Cerebellar nuclear complex (tissue), 1 donor: ENCODE results near the gene ABCA8.
"Not testable (repeated sequence)": the region's sequence is repeated elsewhere in the genome, so short reads cannot be mapped to it uniquely, and the experiment has no call there.

Source experiments
- DNase-seq, 2 experiments: peaks; one replicate each; lab custom pipeline; 2025; lab: John Stamatoyannopoulos, UW

Gene ABCA8

DNA sequence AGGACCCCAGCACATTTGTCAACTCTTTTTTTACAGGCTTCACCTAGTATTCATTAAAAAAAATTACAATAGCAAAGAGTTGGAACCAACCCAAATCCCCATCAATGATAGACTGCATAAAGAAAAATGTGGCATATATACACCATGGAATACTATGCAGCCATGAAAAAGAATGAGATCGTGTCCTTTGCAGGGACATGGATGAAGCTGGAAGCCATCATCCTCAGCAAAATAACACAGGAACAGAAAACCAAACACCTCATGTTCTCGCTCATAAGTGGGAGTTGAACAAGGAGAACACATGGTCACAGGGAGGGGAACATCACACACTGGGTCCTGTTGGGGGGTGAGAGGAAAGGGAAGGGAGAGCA, 11.4 kb downstream of the ABCA8 start:
- DNase-seq, result not testable (repeated sequence)

DNA sequence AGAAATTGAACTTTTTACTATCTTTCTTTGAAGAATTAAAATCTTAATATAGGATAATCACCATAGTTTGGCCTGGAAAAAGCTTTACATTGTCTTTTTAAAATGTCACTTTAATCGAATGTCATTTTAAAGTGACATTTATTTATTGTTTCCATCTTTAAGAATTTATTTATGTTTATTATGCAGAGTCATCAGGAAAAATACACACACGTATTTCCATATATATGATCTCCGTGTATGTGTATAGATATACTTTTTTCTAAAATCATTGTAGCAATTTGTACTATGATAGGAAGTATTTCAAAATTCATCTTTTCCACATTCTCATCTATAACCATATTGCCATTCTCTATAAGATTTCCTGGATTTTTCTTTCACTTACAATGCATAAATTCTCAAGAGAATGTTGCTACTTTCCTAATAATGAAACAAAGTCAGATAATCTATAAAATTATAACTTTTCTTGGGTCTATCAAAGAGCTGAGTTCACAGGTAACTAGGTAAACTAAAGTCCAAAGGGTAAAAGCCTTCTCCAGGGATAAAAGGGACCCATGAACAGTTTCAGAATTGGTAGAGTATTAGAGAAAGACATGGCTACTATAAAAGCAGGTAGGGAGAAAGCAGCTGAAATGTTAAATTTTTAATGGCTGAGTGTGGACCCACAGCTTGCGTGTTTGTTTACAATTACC, 11.9 kb downstream of the ABCA8 start:
- DNase-seq, result no peak

DNA sequence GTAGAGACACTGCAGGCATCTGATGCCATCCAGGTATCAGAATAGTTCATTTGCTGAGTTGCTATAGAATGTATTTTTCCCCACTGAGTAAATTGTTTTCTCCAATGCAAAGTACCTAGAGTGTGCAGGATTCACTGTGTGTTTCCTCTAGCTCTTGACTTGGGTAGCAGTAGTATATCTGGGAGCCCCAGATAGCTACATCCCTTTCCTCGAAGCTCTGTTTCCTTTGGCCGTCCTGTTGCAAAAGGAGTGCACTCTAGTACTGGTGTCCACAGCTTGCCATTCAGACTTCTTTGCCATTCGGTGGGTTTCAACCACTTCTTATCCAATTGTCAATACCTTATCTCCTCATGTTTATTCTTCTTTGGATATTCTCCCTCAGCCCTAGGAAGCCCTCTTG, 12.8 kb downstream of the ABCA8 start:
- no peak for DNase-seq

DNA sequence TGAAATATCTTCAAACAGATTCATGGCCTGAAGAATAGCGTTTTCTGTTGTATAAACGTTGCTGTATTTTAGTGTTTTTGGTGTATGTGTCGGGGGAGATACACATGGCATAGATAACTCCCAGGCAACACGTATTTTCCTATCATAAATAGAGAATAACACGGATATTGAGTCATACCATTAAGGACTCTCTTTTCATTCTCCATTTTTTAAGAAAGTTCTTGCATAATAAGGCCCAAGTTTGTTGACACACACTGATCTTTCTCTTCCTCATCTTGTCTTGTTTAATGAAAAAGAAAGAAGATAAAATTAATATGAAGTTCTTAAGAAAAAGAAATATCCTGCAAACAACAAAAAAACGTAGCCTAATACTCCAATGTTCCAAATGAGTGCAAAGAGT, 13.4 kb downstream of the ABCA8 start:
- DNase-seq, result no peak

DNA sequence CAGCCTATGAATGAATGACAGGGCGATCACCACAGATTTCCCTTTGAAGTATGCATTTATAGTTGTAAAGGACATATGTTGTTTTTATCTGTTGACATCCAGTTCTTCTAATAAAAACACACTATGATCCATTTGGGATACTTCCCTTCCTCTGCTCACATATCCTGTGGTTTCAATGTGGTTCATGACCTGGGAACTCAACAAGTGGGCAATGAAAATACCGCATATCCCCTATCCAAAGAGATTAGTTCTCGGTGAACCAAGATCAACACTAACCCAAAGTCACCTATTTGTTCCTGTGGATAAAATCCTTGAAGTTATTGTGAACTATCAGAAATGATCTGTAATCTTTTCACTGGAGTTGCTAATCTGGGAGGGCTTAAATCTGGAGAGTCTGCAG, 16.0 kb downstream of the ABCA8 start:
- no peak for DNase-seq

DNA sequence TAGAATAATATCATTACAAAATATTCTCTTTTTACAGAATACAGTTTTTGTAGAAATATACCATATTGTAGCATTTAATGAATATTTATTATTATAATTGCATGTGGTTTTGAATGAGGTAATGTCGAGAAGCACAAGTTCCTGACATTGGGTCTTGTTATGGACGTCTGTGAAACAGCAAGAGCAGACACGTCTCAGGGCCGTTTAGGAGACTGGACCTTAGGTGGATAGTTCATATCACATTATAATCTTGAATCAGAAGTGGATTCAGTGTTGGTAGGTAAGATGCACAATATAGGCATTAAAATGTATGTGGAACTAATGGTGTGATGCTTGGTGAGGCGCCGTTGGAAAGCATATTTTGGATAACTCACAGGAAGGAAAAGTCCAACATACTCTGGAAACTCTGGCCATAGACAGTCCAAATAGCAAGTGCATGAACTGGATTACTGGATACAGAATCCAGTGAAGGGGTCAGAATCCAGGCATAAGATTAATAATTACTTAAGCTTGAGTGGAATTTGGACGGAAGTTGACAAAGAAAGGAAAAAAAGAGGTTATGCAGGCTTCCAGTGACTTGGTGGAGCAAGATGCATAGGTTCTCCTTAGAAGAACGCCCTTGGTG, 17.2 kb downstream of the ABCA8 start:
- DNase-seq, result no peak

DNA sequence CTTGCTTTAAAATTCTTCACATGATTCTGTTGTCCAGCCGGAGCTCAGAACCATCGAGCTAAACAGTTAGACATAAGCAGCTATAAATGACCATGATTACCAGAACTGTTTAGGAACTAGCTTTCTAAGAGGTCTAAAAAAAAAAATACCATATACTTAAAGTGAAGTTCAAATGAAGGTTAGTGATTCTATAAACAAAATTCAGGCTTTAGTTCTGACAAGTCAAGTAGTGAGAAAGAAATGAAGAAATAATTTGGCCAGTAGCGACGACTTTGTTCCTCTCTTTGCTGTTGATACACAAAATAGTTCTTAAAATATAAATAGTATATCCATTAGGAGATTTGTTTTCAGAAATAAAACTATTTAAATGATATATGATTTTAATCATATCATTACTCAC, 27.7 kb downstream of the ABCA8 start:
- DNase-seq, result no peak

DNA sequence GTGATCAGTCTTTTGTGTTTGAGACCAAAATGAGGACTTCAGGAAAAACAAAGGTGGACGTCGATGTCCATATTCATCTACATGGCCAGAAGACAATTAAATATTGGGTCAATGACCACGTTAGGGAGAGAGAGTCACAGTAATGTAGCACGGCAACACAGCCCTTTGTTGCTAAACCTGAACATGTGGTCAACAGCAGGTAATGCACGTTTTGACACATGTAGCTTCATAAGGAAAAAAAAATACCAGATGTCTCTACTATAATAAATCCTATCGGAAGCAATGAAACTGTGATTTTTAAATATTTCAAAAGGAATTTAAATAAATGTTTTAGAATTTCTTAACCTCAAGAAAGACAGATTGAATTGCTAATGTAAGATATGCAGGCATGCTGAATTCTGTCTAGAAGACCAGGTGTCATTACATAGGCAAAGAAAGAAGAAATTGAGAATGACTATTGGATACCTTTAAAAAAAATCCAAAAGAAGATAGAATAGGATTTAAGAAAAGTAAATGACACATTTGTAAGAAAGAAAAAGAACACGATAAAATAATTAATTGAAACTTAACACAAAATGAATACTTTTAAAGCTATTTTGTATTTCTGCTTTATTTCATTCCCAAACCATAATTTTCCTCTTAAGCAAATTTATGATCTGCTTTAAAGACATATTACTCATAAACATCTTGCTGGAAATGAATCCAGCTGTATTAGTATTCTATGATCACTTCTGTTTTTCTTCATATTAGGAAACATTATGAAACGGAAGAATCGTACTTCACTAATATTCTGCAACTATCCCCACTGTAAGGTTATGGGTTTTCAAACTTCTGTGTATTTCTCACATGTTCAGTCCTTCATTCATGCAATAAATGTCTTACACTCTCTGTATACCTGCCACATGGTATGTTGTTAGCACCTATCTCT, 30.1 kb downstream of the ABCA8 start:
- DNase-seq, result no peak

DNA sequence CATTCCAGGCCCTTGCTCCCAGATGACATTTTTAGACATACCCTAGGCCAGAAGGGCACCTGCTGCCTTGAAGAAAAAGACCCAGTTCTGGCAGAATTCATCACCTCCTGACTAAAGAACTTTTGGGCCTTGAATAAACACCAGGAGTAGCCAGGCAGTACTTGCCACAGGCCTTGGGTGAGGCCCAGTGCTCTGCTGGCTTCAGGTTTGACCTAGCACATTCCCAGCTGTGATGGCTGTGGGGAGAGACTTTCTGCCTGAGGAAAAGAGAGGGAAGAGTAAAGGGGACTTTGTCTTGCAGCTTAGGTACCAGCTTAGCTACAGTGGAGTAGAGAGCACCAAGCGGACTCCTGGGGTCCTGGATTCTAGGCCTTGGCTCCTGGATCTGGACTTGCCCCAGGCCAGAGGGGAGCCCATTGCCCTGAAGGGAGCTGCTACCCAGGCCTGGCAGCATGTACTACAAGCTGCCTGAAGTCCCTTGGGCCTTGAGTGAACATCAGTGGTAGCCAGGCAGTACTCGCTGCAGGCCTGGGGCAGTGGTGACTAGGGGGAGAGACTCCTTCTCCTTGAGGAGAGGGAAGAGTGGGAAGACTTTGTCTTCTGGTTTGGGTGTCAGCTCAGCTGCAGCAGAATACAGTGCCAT, 44.3 kb downstream of the ABCA8 start:
- DNase-seq, result no peak

DNA sequence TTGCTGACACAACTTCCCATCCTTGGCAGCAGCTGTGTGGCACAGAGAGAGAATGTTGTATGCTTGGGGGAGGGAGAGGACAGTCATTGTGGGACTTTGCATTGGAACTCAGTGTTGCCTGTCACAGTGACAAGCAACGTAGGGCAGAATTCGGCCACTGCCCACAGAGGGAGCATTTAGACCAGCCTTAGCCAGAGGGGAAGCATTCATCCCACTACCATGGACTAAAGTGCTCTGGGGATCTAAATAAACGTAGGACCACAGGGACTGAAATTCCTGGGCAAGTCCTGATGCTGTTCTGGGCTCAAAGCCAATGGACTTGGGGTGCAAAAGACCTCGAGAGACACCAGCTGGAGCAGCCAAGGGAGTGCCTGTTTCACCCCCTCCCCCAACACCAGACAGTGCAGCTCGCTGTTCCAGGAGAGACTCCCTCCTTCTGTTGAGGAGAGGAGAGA, 44.9 kb downstream of the ABCA8 start:
- no peak for DNase-seq

DNA sequence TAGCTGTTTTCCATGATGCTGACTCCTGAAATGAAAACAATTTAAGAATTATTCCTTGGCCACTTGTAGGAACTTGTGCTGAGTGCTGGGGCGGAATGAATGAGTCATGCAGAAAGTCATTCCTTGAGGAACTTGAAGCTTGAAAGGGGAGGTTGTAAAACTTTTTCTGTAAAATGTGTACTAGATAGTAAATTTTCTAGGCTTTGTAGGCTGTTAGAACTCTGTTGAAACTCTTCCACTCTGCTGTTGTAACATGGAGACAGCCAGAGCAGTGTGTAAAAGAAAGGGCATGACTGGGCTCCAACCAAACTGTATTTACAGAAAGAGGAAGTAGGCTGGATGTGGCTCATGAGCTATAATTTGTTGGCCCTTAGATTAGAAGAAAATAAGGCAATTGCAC, 46.1 kb downstream of the ABCA8 start:
- no peak for DNase-seq

DNA sequence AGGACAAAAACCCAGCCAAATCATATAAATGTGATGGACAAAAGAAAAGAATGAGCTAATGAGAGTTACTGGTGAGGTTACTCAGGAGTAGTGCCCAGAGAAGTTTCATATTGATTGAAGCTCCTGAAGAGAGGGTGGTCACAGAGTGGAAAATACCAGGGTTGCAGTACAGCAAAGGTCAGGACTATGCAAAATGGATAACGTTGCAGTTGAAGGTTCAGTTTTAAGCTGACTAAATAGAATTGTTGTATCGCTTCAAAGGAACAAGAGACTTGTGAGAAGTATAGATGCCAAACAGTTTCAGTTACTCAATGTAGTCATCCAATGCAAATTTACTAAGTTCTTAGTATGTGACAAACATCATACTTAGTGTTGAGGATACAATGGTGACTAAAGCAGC, 47.1 kb downstream of the ABCA8 start:
- no peak for DNase-seq

DNA sequence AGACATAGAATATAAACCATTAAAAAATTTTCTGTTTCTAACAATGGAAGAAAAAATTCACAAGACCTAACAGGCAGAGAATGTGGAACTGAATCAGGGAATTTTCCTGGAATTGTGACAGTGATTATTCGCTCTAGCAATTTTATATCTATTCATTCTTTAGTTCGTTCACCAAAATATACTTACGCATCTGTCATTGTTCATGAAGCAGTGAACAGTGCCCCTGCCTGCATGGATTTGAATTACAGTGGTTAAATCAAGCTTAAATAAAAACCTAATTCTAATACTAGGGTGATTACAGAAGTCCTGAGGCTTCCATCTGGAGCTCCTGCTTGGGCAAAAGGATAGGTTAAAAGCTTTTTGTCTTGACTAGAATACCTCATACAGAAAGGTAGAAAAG, 48.6 kb downstream of the ABCA8 start:
- no peak for DNase-seq

DNA sequence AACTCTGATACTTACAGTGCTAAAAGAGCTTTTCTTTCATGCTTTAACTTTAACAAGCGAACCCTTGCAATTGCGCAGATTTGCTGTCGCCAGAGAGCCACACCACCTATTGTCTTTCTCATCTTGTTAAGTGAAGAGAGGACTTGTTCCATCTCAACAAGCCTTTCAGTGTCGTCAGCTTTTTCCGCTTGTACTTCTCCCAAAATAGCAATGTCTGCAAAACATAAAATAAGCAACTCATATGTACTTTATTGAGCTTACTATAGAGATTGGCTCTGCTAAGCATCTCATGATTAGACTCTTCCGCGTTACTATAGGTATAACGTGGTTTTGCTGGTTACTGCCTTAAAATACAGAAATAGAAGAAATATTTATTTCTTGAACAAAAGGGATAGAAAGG, 51.9 kb downstream of the ABCA8 start:
- DNase-seq, result no peak

DNA sequence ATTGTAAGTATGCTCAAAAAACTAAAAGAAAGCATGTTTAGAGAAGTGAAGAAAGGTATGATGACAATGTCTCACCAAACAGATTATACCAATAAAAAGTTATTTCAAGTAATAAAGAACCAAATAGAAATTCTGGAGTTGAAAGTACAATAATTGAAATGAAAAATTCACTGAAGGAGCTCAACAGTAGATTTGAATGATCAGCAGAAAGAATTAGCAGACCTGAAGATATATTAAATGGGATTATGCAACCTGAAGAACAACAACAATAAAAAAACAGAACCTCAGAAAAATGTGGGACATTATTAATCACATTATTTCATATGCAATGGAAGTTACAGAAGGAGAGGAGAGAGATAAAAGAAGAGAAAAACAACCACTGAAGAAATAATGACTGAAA, 57.6 kb downstream of the ABCA8 start:
- no peak for DNase-seq

DNA sequence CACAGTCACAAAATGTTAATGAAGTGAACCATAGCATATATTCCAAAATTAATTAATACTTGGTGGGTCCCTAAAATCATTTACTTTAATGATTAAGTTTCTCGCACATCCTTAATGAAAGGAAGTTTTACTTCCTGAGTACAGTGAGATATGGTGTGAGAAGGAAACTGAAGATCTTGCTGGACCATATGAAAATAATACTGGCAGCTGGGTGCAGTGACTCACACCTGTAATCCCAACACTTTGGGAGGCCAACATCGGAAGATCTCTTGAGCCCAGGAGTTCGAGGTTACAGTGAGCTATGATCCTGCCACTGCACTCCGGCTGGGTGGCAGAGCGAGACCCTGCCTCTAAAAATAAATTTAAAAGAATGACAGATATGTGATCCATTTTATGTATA, 62.5 kb downstream of the ABCA8 start:
- no peak for DNase-seq

DNA sequence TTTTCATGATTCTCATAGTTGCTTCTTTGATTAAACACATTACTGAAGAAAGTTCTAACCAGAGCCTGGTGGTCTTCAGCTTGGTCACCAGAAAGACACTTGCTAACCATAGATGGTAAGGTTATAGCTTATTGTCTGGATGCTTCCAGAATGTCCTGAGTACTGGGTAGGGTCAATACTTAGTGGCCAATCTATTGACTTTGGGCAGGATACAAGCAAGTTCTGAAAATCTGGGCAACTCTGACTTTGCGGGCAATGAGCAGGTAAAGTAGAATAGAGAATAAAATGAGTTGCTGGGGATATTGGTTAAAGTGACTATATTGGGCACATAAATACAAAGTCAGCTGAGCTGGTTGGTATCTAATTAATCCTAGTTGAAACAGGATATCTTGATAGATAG, 63.0 kb downstream of the ABCA8 start:
- DNase-seq, result no peak

DNA sequence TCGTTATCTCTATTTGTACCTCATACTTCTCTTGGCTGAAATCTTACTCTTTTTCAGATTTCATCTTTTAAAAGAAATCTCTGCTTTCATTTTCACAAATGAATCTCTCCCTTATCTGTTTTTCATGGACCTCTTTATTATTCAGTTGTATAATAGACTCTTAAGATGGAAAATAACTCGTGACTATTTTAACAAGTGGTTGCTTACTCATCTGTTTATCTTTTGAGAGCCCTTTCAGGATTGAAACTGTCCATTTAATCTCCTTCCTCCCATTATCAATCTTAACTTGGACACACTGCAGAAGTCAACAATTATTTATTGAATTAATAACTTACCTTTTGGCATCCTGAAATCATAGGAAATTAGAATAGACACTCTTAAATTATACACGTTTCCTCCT, 68.8 kb downstream of the ABCA8 start:
- DNase-seq, result no peak

DNA sequence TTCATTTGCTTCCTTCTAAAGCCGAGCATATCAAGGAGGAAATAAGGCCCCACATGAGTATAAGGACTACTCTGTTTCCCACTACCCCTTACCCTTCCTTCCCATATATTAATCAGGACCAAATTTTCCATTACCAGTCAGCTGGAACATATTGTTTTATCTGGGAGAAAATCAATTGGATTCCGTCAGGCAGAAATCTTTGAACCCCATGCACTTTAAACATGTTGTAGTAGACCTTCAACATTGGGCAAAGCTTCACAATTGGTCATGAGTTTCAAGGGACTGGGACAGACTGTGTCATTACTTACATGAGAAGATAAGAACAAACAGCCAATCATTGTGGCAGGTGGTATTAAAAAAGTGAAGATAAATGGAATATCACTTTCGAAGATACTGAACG, 70.3 kb downstream of the ABCA8 start:
- no peak for DNase-seq

DNA sequence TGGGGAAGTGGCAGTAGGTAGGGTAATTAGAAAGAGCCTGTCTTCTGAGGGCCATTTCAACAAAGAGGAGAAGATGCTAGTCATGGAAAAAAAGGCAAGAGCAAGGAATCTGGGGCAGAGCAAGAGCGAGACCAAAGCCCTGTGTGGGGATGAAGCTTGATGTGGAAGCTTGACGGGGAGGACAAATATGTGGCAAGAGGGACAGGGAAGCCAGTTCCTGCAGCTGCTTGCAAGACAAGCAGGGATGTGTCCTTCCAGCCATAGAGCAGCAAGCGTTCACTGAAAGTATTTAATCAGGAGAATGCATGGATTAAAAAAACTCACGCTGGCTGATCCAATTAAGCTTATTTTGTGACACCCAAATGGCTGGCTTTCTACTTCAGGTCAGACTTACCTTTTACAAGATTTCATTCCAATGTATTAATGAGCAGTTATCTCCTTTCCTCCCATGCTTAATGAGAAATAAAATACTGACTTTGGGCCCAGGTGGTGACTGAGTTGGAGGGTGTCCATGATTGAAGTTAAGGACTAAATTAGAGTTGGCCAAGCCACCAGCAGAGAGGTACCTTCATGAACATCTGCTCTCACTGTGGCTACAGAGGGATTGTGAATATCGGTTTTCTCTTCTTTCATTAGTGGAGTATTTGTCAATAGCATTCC, 76.8 kb downstream of the ABCA8 start:
- no peak for DNase-seq

DNA sequence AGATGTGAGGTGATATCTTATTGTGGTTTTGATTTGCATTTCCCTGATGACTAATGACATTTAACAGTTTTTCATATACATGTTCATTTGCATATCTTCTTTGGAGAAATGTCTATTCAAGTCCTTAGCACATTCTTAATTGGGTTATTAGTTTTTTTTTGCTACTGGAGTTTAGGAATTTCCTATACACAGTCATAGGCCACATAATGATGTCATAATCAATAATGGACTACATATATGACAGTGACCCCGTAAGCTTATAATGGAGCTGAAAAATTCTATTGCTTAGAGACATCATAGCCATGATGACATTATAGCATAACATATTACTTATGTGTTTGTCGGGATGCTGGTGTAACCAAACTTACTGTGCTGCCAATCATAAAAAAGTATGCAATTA, 83.7 kb downstream of the ABCA8 start:
- DNase-seq, result no peak

DNA sequence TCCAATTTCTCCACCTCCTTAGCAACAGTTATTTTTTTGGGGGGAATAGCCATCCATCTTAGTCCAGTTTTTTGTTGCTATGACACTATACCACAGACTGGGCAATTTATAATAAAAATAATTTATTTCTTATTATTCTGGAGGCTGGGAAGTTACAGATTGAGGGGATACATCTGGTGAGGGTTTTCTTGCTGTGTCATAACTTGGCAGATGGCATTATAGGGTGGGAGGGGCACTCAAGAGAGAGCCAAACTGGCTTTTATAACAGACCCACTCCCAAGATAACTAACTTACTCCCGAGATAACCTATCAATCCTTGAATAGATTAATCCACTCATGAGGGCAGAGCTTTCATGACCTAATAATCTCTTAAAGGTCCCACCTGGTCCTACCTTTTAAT, 84.2 kb downstream of the ABCA8 start:
- DNase-seq, result no peak
